Heart left ventricle (tissue), 16 donors: ENCODE measurements around the gene DAND5. TPM values are rescaled to one million over a fixed set of nuclear protein-coding genes. Genes with fewer than 3 reads are reported as not detected.

Experiments used
- ATAC-seq, 4 donors: fragments of 200-7000 bp; cut with Tn5 transposase; one replicate each; pipeline ENCODE4 v1.9.1; 2020 to 2022; ENCODE audit warnings: moderate library complexity in 4 of 4, mild to moderate bottlenecking in 3 of 4, moderate number of reproducible peaks in 1 of 4
- DNase-seq, 5 donors: peaks; one replicate each; pipeline ENCODE4 v3.0.0-alpha.2; 2020
- H3K27ac ChIP-seq, 12 donors: fragments of 200-600 bp; sonication (generic) in 4 of 12; one replicate each; pipeline versions ENCODE4 v1.5.0 to v1.8.0; 2016 to 2022; ENCODE audit warnings: mild to moderate bottlenecking in 2 of 12
- H3K27me3 ChIP-seq, 9 donors: fragments of 200-600 bp; sonication (generic) in 2 of 9; one replicate each; pipeline versions ENCODE4 v1.5.1 to v1.8.0; 2016 to 2022; ENCODE audit warnings: mild to moderate bottlenecking in 3 of 9
- H3K36me3 ChIP-seq, 9 donors: fragments of 200-600 bp; sonication (generic) in 2 of 9; one replicate each; pipeline versions ENCODE4 v1.5.0 to v1.8.0; 2018 to 2022; ENCODE audit warnings: mild to moderate bottlenecking in 2 of 9
- H3K4me1 ChIP-seq, 12 donors: fragments of 200-600 bp; sonication (generic) in 4 of 12; one replicate each; pipeline versions ENCODE4 v1.5.0 to v1.8.0; 2016 to 2022; ENCODE audit warnings: mild to moderate bottlenecking in 3 of 12
- H3K4me3 ChIP-seq, 12 donors: fragments of 200-600 bp; sonication (generic) in 4 of 12; one replicate each; pipeline versions ENCODE4 v1.5.0 to v1.8.0; 2017 to 2022; ENCODE audit warnings: mild to moderate bottlenecking in 9 of 12, moderate library complexity in 4 of 12
- H3K9me3 ChIP-seq, 12 donors: fragments of 200-600 bp; sonication (generic) in 4 of 12; one replicate each; pipeline versions ENCODE4 v1.5.0 to v1.8.0; 2016 to 2022; ENCODE audit warnings: mild to moderate bottlenecking in 1 of 12
- CTCF ChIP-seq, 12 donors: fragments of 200-600 bp; sonication (generic) in 4 of 12; IDR thresholded peaks; one replicate each; pipeline versions ENCODE4 v1.5.0 to v1.8.0; 2018 to 2022; ENCODE audit warnings: antibody characterized with exemption in 12 of 12, mild to moderate bottlenecking in 5 of 12
- POLR2A ChIP-seq, 2 donors: fragments of 450-650 bp; IDR thresholded peaks; one replicate each; pipeline ENCODE4 v1.6.1; 2017; ENCODE audit warnings: antibody characterized with exemption in 2 of 2, mild to moderate bottlenecking in 2 of 2, moderate library complexity in 2 of 2
- WGBS, 4 donors: extraction: QIAGEN DNeasy Blood & Tissue Kit in 2 of 4; methylation state at CpG; one replicate each; pipeline versions ENCODE4 v1.1.5 to v1.1.7; 2013 to 2018; 5-methylcytosine and 5-hydroxymethylcytosine counted together
- intact Hi-C, 10 donors: fragments of 100-400 bp; cut with DNase I; formaldehyde crosslinking; loops; one replicate each; pipeline versions ENCODE4 v1.11.1 to v1.14.2; 2022
- polyA plus RNA-seq, 2 donors: library from polyadenylated mRNA; stranded (reverse); fragments of 200-250 nt; gene quantifications; one replicate each; pipeline ENCODE4 v1.2.3, GENCODE V29; 2013
- total RNA-seq, 9 donors: library from RNA; depleted of rRNA in 2 of 9; stranded (reverse); fragments of >200 nt in 2 of 9; fragmentation: NEBNext Ultra II Directional in 3 of 9; extraction: Animal tissue kit (Norgen Biotek cat#: 25700) in 3 of 9; gene quantifications; one replicate each; pipeline versions ENCODE4 v1.1.0 to v1.2.4, GENCODE V29; 2016 to 2023
- donor health status: ischemic (EF 13 %, LVEDD 7.1; RV severe dilation, severe dysfunction).
- donor health status: healthy with polysubstance abuse.
- donor health status: DM: no; HTN: yes; CAD: no.
- donor health status: DM: no; HTN: no; CAD: no.
- donor health status: ischemic (EF 25% LVEDD 6.9; RV normal size, moderate dysfunction).
- donor health status: ischemic (EF 25% LVEDD 5.7; RV mildly dilated, moderate dysfunction).
- donor health status: healthy.
- donor health status: DM: yes; HTN: yes; CAD: no.
- donor health status: ischemic (EF 35%, LVEDD 5.7; RV mildly dilated, moderate dysfunction).
- donor health status: nonischemic (EF 11% LVEDD 7.7; RV severe dilation, severe dysfunction).
- donor health status: DM: yes; HTN: yes; CAD: no.
- donor health status: PGD.
- donor health status: ischemic (EF 29% LVEDD 5.4; RV normal size, mild dysfunction).
- donor health status: nonischemic (EF 23%, LVEDD 6.1; RV moderate dilation, normal function).

The DAND5 gene
- total and polyA plus RNA-seq, 11 donors: 1.4 to 13.6 (median 8.4) TPM

DNA sequence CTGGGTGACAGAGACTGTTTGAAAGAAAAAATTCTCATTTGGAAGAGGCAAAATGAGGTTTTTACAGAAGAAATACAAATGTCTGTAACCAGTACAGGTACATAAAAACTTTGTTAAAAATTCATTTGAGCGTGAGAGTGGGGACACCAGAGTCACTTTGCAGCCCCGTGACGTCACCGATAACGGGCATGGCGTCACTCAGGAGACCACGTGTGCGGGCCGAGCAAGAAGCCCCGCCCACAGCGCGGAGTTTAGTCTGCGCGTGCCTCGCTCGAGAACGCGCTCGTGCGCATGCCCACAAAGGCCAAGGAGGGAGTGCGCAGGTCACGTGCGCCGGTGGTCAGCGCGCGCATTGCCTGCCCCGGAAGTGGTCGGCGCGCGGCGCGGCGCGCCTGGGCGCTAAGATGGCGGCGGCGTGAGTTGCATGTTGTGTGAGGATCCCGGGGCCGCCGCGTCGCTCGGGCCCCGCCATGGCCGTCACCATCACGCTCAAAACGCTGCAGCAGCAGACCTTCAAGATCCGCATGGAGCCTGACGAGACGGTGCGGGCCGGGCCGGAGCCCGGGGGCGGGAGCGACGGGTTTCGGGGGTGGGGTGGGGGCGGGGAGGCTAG, 23.8 kb upstream of the DAND5 start, which contains the start of gene RAD23A:
TSS of gene RAD23A (plus strand) at position 384 of the 613 bp plus-strand sequence. CDS start at position 471, 87 bp downstream.
- peaks cover 5 to 62% (median 35%) of the 10 kb centered on the region in 12 donors for H3K4me1 ChIP-seq
- DNase-seq (peak; percentile 97 to 99 (median 98)), ATAC-seq (peak; percentile 92 to 94 (median 93))
- intact Hi-C loops: no loop called here
- peaks cover 7 to 83% (median 76%) of the 10 kb centered on the region in 9 donors for H3K36me3 ChIP-seq
- H3K27me3 ChIP-seq: no peaks in the 10 kb centered on the region
- H3K4me3 ChIP-seq: peak within 1 kb of the TSS; percentile 63 to 96 (median 85)
- peak within 1 kb of the TSS; percentile 83 to 97 (median 94) for H3K27ac ChIP-seq
- H3K9me3 ChIP-seq: no peaks in the 10 kb centered on the region
- WGBS, 4 donors: 0 to 1% (median 1%) methylated on average over 34 to 62 of the region's 62 CpGs
- no peak for TF ChIP-seq CTCF (IDR thresholded peaks at IDR 0.05)
- TF ChIP-seq POLR2A (IDR thresholded peaks at IDR 0.05): peak in 1 of 2 donors; percentile 87

DNA sequence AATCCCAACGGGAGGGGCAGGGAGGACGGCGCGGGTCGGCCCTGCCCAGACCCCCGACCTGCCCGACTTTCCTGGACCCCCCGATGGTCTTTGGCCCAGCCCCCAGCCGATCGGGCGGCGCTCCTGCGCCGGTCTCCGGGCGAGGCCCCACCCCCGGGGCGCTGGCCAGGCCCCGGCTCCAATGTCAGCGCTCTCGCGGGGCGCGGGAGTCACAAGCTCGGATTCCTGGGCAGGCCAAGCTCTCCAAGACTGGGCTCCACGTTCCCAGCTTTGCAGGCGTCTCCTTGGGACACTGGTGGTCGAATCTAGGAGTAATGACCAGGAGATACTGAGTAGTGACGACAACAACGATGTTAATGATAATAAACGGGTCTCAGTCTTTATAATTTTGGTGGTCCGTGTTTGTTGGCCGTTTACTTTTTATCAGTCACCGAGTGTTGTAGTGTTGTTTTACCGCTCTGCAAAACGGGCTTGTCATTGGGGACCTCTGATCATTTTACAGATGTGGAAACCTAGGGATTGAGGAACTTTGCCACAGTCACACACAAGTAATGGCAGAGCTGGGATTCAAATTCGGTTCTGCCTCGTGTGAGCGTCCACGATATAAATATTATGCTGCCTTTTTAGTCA, 23.2 kb upstream of the DAND5 start:
- H3K36me3 ChIP-seq: peaks cover 7 to 83% (median 76%) of the 10 kb centered on the region in 9 donors
- H3K27ac ChIP-seq: peak overlapping the region; percentile 83 to 97 (median 94)
- H3K4me3 ChIP-seq: peak overlapping the region; percentile 63 to 96 (median 85)
- peaks cover 5 to 56% (median 29%) of the 10 kb centered on the region in 12 donors for H3K4me1 ChIP-seq
- TF ChIP-seq CTCF (IDR thresholded peaks at IDR 0.05) (no peak), POLR2A (IDR thresholded peaks at IDR 0.05) (no peak)
- ATAC-seq (peak in 3 of 4 donors; percentile 76 to 78 (median 77)), DNase-seq (peak; percentile 68 to 79 (median 74))
- H3K27me3 ChIP-seq: no peaks in the 10 kb centered on the region
- no peaks in the 10 kb centered on the region for H3K9me3 ChIP-seq
- intact Hi-C loops: no loop called here
- 1 to 3% (median 1%) methylated on average over 15 to 40 of the region's 40 CpGs for WGBS, 4 donors

- ATAC-seq (no peak), DNase-seq (no peak)
- Histone ChIP-seq H3K36me3 (peaks cover 5 to 83% (median 76%) of the 10 kb centered on the region in 9 donors), H3K4me1 (peaks cover 5 to 50% (median 24%) of the 10 kb centered on the region in 12 donors), H3K9me3 (no peaks in the 10 kb centered on the region), H3K4me3 (peak overlapping the region in 11 of 12 donors; percentile 63 to 96 (median 88)), H3K27ac (peak overlapping the region in 10 of 12 donors; percentile 90 to 97 (median 94)), H3K27me3 (no peaks in the 10 kb centered on the region)
- TF ChIP-seq POLR2A (IDR thresholded peaks at IDR 0.05): no peak
- no peak for TF ChIP-seq CTCF (IDR thresholded peaks at IDR 0.05)
- WGBS, 4 donors: 60 to 64% (median 62%) methylated on average over 14 of the region's 14 CpGs
- intact Hi-C loops: no loop called here
These were observed 22.5 kb upstream of the DAND5 start for GRCh38 chr19:12946731-12947496.
